ENCODE measurements around the gene FIGN.

- TF ChIP-seq TAF1 (IDR thresholded peaks at IDR 0.05; ENCODE audit: borderline replicate concordance, insufficient read depth, low read length) = no peak
- no peak for TF ChIP-seq POLR2AphosphoS5 (IDR thresholded peaks at IDR 0.05; ENCODE audit: low read depth, low read length)
- no peak for TF ChIP-seq SIN3A (IDR thresholded peaks at IDR 0.05; ENCODE audit: borderline replicate concordance, insufficient read depth, low read length)
- no peak for TF ChIP-seq REST (IDR thresholded peaks at IDR 0.05; ENCODE audit: insufficient read depth in 1 of 2, low read depth in 2 of 2, low read length in 2 of 2)
- TF ChIP-seq FOXP2 (optimal IDR thresholded peaks at IDR 0.05; ENCODE audit: borderline replicate concordance, extremely low read depth, extremely low read length, insufficient read depth) = no peak
Observed at GRCh38 chr2:163767097-163767496, 31.3 kb upstream of the FIGN start.

Data from PFSK-1 (cell line).